Liver (tissue), 3 donors: ENCODE data around the gene ITGB2.

Source experiments
- CTCF ChIP-seq: fragments of 150-350 bp; IDR thresholded peaks from 2 replicates; pipeline ENCODE4 v1.5.1; 2017; ENCODE audit warnings: improper control_type of control experiment, low read depth, low read length; ENCODE audit not compliant: missing input control
- JUND ChIP-seq, 2 donors: IDR thresholded peaks; 2 replicates each; pipeline ENCODE4 v1.6.1; 2016; ENCODE audit warnings: antibody characterized with exemption in 2 of 2
- MAX ChIP-seq: IDR thresholded peaks from 2 replicates; pipeline ENCODE4 v1.6.1; 2016; ENCODE audit warnings: antibody characterized with exemption
- RXRA ChIP-seq, 2 donors: IDR thresholded peaks; 2 replicates each; pipeline ENCODE4 v1.6.1; 2017 to 2018; ENCODE audit warnings: antibody characterized with exemption in 2 of 2, mild to moderate bottlenecking in 1 of 2
- donor health status: healthy.
- donor health status: healthy.

DNA sequence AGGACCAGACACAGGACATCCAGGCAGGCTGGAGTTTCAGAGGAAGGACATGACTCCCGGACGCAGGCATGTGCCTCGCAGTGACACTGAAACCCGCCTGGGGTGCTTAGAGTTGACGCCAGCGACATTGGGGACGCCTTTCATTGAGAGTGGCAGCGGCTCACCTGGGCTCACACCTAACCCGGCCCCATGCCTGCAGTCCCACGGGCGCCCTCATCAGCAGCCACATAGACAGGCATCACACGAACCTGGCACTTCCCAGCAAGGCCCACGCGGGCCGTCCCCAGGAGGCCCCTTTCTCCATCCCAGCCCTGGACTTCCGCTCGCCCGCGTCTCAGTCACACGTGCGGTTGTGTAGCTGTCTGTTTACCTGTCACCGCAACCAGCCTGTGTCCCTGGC, 17.0 kb downstream of the ITGB2 start:
- TF ChIP-seq CTCF (no peak), JUND (IDR thresholded peaks at IDR 0.05) (no peak), MAX (no peak), RXRA (IDR thresholded peaks at IDR 0.05) (no peak)
